Transverse colon (tissue), 4 donors: Measurements from ENCODE around the gene LTB4R. TPM values are rescaled to one million over a fixed set of nuclear protein-coding genes. Genes with fewer than 3 reads are reported as not detected.

Experiments
- DNase-seq: peaks from one replicate; pipeline ENCODE4 v3.0.0-alpha.2; 2019
- H3K27ac ChIP-seq, 4 donors: fragments of 200-600 bp; sonication (generic); 2 replicates each; pipeline ENCODE4 v1.5.1; 2016 to 2018; ENCODE audit warnings: inconsistent platforms in 4 of 4
- H3K27me3 ChIP-seq: fragments of 200-600 bp; sonication (generic); 2 replicates; pipeline ENCODE4 v1.5.1; 2017; ENCODE audit warnings: inconsistent platforms
- H3K36me3 ChIP-seq, 4 donors: fragments of 200-600 bp; sonication (generic); 2 replicates each; pipeline ENCODE4 v1.5.1; 2017 to 2019; ENCODE audit warnings: inconsistent platforms in 4 of 4
- H3K4me1 ChIP-seq, 4 donors: fragments of 200-600 bp; sonication (generic); 2 replicates each; pipeline ENCODE4 v1.5.1; 2017 to 2020; ENCODE audit warnings: inconsistent platforms in 4 of 4
- H3K4me3 ChIP-seq, 4 donors: fragments of 200-600 bp; sonication (generic); 1 replicate in 1 of 4; 2 replicates in 3 of 4; pipeline versions ENCODE4 v1.5.1 to v1.6.1; 2017 to 2019; ENCODE audit warnings: inconsistent platforms in 4 of 4
- H3K9me3 ChIP-seq, 2 donors: fragments of 200-600 bp; sonication (generic); 2 replicates each; pipeline ENCODE4 v1.5.1; 2017 to 2019; ENCODE audit warnings: inconsistent platforms in 2 of 2
- EP300 ChIP-seq: sonication (generic); formaldehyde crosslinking; IDR thresholded peaks from one replicate; pipeline ENCODE4 v1.6.1; 2017; ENCODE audit warnings: antibody characterized with exemption, low read depth
- POLR2A ChIP-seq: fragments of 450-650 bp; IDR thresholded peaks from one replicate; pipeline ENCODE4 v1.6.1; 2016; ENCODE audit warnings: antibody characterized with exemption, mild to moderate bottlenecking, moderate library complexity
- POLR2AphosphoS5 ChIP-seq, 3 donors: sonication (generic); formaldehyde crosslinking; IDR thresholded peaks; one replicate each; pipeline ENCODE4 v1.6.1; 2016; ENCODE audit warnings: antibody characterized with exemption in 3 of 3
- WGBS, 2 donors: methylation state at CpG; one replicate each; pipeline ENCODE4 v1.1.5; 2018; ENCODE audit warnings: low coverage in 1 of 2; 5-methylcytosine and 5-hydroxymethylcytosine counted together
- in situ Hi-C, 4 donors: fragments of 200-750 bp; cut with MboI; loops; one replicate each; pipeline versions ENCODE4 v1.15.0 to v1.15.1; 2017; ENCODE audit warnings: low sequenced_read_pairs in 3 of 4, low pct_ligation_motif_present in 1 of 4, low pct_unique_long_range_greater_than_20kb in 1 of 4
- intact Hi-C: fragments of 100-400 bp; cut with DNase I; formaldehyde crosslinking; loops from one replicate; pipeline ENCODE4 v1.15.1; 2023; ENCODE audit warnings: low total_unique reads
- total RNA-seq, 4 donors: library from RNA; depleted of rRNA; stranded (reverse); fragments of >200 nt; gene quantifications; one replicate each; pipeline ENCODE4 v1.1.0, GENCODE V29; 2016
- TF ChIP-seq, protein P1 (sequence below), 5 experiments: fragments of 200-600 bp in 3 of 5; fragments of 450-650 bp in 2 of 5; sonication (generic) in 3 of 5; IDR thresholded peaks; 1 replicate in 2 of 5; 2 replicates in 3 of 5; pipeline ENCODE4 v1.5.1; 2016 to 2017; ENCODE audit warnings: antibody characterized with exemption in 5 of 5, inconsistent platforms in 3 of 5, mild to moderate bottlenecking in 2 of 5, moderate library complexity in 1 of 5

Gene LTB4R
- total RNA-seq, 4 donors from 2014 or later: 1.1 to 8.3 (median 6.2) TPM

DNA sequence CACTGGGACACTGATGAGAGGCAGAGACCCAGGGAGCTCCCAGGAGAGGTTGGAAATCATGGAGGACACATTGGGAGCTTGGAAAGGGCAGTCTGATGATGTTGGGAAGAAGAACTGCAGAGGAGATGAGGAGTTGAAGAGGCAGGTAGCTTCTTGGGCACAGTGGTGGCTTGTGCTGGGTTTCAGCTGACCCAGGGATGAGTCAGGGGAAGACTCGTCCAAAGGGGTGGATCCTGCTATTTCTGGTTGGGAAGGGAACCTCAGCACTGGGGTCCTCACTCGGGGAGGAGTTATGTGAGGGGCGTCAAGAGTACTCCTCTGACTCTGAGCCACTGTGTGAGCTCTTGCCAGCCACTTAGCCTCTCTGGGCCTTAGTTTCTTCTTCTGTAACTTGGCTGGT, 12.0 kb downstream of the LTB4R start:
- TF ChIP-seq, protein P1, sequence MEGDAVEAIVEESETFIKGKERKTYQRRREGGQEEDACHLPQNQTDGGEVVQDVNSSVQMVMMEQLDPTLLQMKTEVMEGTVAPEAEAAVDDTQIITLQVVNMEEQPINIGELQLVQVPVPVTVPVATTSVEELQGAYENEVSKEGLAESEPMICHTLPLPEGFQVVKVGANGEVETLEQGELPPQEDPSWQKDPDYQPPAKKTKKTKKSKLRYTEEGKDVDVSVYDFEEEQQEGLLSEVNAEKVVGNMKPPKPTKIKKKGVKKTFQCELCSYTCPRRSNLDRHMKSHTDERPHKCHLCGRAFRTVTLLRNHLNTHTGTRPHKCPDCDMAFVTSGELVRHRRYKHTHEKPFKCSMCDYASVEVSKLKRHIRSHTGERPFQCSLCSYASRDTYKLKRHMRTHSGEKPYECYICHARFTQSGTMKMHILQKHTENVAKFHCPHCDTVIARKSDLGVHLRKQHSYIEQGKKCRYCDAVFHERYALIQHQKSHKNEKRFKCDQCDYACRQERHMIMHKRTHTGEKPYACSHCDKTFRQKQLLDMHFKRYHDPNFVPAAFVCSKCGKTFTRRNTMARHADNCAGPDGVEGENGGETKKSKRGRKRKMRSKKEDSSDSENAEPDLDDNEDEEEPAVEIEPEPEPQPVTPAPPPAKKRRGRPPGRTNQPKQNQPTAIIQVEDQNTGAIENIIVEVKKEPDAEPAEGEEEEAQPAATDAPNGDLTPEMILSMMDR (IDR thresholded peaks at IDR 0.05): no peak
- TF ChIP-seq EP300 (no peak), POLR2AphosphoS5 (IDR thresholded peaks at IDR 0.05) (no peak), POLR2A (no peak)

DNA sequence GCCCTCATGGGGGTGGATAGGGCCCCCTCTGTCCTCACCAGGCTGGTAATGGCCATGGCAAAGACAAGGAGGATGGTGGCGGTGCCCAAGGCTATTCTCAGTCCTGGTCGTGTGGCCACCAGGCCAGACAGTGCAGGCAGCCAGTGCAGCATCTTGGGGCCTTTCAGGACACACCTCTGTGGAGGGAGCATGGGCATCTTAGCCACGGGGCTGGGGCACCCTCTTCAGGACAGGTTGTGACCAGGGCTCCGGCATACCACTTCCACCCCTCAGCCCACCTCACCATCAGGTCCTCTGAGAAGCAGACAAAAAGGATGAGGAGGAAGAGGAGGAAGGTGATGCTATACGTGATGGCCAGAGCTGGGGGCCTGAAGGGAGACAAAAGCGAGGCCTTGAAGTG, 12.7 kb downstream of the LTB4R start:
- intact Hi-C loops: no loop called here

More for the DNA sequence above, 12.0 kb downstream of the LTB4R start:
- Histone ChIP-seq H3K27ac (no peak overlapping the region), H3K27me3 (peaks cover 8% of the 10 kb centered on the region), H3K36me3 (no peaks in the 10 kb centered on the region), H3K9me3 (no peaks in the 10 kb centered on the region), H3K4me1 (peaks cover 0 to 6% (median 0%) of the 10 kb centered on the region in 4 donors), H3K4me3 (no peak overlapping the region)
- intact Hi-C loops (no loop called here), in situ Hi-C loops (no loop called here)
- DNase-seq: no peak
- 63% methylated on average over 3 of the region's 3 CpGs; no CpG with 5 or more reads in 1 of the 2 donors for WGBS, 2 donors

DNA sequence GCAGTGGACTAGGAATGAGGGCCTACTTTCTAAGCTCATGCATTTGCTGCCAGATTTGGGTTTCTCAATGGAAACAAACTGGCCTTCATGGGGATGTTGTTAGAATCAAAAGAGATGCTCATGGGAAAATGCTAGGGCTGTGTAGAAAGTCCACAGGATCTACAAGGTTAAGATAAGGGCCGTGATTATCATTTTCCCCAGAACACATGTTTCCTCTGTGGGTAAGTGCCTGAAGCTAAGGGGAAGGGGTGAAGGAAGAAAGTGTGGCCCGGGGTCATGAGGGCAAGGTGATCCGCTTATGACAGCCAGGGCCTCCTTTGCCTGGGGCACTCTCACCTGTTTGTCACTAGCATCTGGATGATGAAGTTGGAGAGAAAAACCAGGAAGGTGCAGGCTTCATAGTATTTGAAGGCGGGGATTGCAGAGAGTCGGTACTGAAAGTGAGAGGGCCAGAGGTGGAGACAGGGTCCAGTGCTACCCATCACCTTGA, 13.8 kb downstream of the LTB4R start:
- no peak for DNase-seq
- Histone ChIP-seq H3K4me1 (peaks cover 0 to 13% (median 0%) of the 10 kb centered on the region in 4 donors), H3K27me3 (no peaks in the 10 kb centered on the region), H3K9me3 (no peaks in the 10 kb centered on the region), H3K4me3 (no peak overlapping the region), H3K27ac (no peak overlapping the region), H3K36me3 (no peaks in the 10 kb centered on the region)
- in situ Hi-C loops (loop anchor here in 1 of 4 donors (25.0 kb wide), 1 partner anchor 112 kb away; the partner anchor contains the start of genes CBLN3, KHNYN and SDR39U1), intact Hi-C loops (no loop called here)
- 60 to 81% methylated on average over 1 to 5 of the region's 5 CpGs for WGBS, 2 donors
- TF ChIP-seq POLR2A (no peak), EP300 (no peak), POLR2AphosphoS5 (IDR thresholded peaks at IDR 0.05) (no peak)
- TF ChIP-seq, protein P1 (IDR thresholded peaks at IDR 0.05): no peak

More for the DNA sequence above, 12.7 kb downstream of the LTB4R start:
- no peak for TF ChIP-seq POLR2AphosphoS5 (IDR thresholded peaks at IDR 0.05)
- TF ChIP-seq, protein P1 (IDR thresholded peaks at IDR 0.05): no peak
- TF ChIP-seq EP300: no peak
- TF ChIP-seq POLR2A: no peak
- in situ Hi-C loops: no loop called here
- Histone ChIP-seq H3K4me1 (peaks cover 0 to 7% (median 0%) of the 10 kb centered on the region in 4 donors), H3K4me3 (no peak overlapping the region), H3K27me3 (peaks cover under 1% of the 10 kb centered on the region), H3K27ac (no peak overlapping the region), H3K36me3 (no peaks in the 10 kb centered on the region), H3K9me3 (no peaks in the 10 kb centered on the region)
- 68 to 83% methylated on average over 1 to 6 of the region's 6 CpGs for WGBS, 2 donors
- DNase-seq: no peak

DNA sequence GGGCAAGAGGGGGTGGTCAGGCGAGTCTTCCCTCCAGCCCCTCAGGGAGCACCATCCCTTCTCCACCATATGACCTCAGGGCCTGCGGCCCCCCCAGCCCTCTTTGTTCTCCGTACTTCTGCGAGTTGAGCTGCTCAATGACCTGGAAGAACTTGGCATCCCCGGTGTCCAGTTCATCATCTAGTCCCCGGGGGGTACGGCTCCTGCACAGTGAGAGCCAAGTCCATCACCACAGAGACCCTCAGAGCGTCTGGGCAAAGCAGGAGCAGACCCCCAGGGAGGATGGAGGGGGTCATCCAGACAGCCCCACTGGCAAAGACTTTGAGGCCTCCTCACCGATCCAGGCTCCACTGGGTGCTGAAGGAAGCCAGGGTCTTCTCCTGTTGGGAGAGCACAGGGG, 14.7 kb downstream of the LTB4R start:
- H3K4me1 ChIP-seq: peaks cover 0 to 13% (median 0%) of the 10 kb centered on the region in 4 donors
- intact Hi-C loops: no loop called here
- no peak overlapping the region for H3K4me3 ChIP-seq
- DNase-seq: no peak
- in situ Hi-C loops: loop anchor here in 1 of 4 donors (25.0 kb wide), 1 partner anchor 111 kb away; the partner anchor contains the start of genes CBLN3, KHNYN and SDR39U1
- H3K9me3 ChIP-seq: no peaks in the 10 kb centered on the region
- H3K27ac ChIP-seq: no peak overlapping the region
- 83% methylated on average over 9 of the region's 9 CpGs; no CpG with 5 or more reads in 1 of the 2 donors for WGBS, 2 donors
- H3K27me3 ChIP-seq: no peaks in the 10 kb centered on the region
- no peaks in the 10 kb centered on the region for H3K36me3 ChIP-seq
- TF ChIP-seq EP300 (no peak), POLR2AphosphoS5 (IDR thresholded peaks at IDR 0.05) (no peak), POLR2A (no peak)
- TF ChIP-seq, protein P1 (IDR thresholded peaks at IDR 0.05): no peak
